GM18870 (cell line): ENCODE measurements around the gene EVI2B.
"Not testable (repeated sequence)": the region's sequence is repeated elsewhere in the genome, so short reads cannot be mapped to it uniquely, and the experiment has no call there.

ENCODE experiments used
- ATAC-seq: cut with Tn5 transposase; IDR thresholded peaks from one replicate; pipeline ENCODE4 v1.9.1; 2021; ENCODE audit warnings: moderate library complexity; ENCODE audit not compliant: unreplicated experiment

The EVI2B gene

GRCh38 chr17:31273516-31273915, 40.3 kb downstream of the EVI2B start:
- ATAC-seq = no peak

- ATAC-seq = no peak
Measured at GRCh38 chr17:31272803-31273202, 41.1 kb downstream of the EVI2B start.

- ATAC-seq = no peak
Measured at GRCh38 chr17:31272236-31272635, 41.6 kb downstream of the EVI2B start.

- ATAC-seq = no peak
Measured at GRCh38 chr17:31269578-31269983, 44.3 kb downstream of the EVI2B start.

GRCh38 chr17:31269036-31269577, 44.7 kb downstream of the EVI2B start:
- ATAC-seq = no peak

GRCh38 chr17:31266042-31266441, 47.8 kb downstream of the EVI2B start:
- no peak for ATAC-seq

GRCh38 chr17:31262923-31263322, 50.9 kb downstream of the EVI2B start:
- not testable (repeated sequence) for ATAC-seq

GRCh38 chr17:31261601-31262000, 52.3 kb downstream of the EVI2B start:
- ATAC-seq = no peak

GRCh38 chr17:31260151-31260550, 53.7 kb downstream of the EVI2B start:
- no peak for ATAC-seq

GRCh38 chr17:31256936-31257335, 56.9 kb downstream of the EVI2B start:
- ATAC-seq = no peak

- no peak for ATAC-seq
Measured at GRCh38 chr17:31254654-31255053, 59.2 kb downstream of the EVI2B start.
